ENCODE data around the gene MMP14.

- TF ChIP-seq CTCF (IDR thresholded peaks at IDR 0.05) = no peak
- TF ChIP-seq POLR2AphosphoS5 (IDR thresholded peaks at IDR 0.05) = no peak
- TF ChIP-seq POLR2A (IDR thresholded peaks at IDR 0.05) = no peak
These were observed 9.6 kb downstream of the MMP14 start for GRCh38 chr14:22845821-22846625.

All from sigmoid colon (tissue), 4 donors.